HL-60/S4 treated with phorbol 12-myristate 13-acetate at 8.2 ng/mL for 4 days and 3 days (cell line): ENCODE measurements around the gene DEFB125.

Source experiments
- in situ Hi-C: fragments of 300-500 bp; cut with MboI; formaldehyde crosslinking; loops from 2 replicates; pipeline ENCODE4 v1.15.0; 2022; ENCODE audit warnings: low sequenced_read_pairs

DEFB125 gene

DNA sequence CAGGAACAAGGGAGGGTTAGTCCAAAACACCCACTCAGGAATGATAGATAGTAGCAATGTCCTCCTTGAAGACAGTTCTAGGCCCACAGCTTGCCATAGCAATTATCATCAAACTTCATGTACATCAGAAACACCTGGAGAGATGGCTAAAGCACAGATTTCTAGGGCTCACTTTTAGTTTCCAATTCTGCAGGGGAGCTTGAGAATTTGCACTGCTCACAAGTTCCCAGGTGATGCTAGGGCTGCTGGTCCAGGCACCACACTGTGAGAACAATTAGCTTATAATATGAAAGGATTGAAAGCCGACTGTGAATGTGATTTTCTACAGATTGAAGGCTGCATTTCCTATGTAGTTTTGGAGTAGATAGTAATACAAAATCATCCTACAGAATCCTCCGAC is 58.4 kb downstream of the DEFB125 start:
- in situ Hi-C loops, result no loop called here
